ENCODE data around the gene NBDY.
"Not testable (repeated sequence)": the region's sequence is repeated elsewhere in the genome, so short reads cannot be mapped to it uniquely, and the experiment has no call there.

NBDY gene

DNA sequence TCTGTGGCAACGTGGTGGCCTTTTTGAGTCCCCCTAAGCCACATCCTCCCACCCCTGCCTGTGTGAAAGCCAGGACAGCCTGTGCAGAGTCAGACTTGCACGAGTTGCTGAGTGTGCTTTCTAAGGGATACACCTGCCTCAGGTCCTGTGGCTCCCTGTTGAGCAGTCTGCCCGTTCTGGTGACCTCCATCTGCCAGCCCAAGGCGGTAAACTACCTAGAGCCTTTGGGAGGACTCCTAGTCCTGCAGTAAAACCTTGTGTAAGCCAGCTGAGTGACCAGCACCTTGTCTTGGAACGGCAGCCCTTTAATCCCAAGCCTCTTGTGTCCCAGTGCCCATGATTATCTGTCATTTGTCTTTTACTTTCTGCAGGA lies 69.3 kb downstream of the NBDY start:
- in situ Hi-C loops (cut with MboI; ENCODE audit: low sequenced_read_pairs): no loop called here

DNA sequence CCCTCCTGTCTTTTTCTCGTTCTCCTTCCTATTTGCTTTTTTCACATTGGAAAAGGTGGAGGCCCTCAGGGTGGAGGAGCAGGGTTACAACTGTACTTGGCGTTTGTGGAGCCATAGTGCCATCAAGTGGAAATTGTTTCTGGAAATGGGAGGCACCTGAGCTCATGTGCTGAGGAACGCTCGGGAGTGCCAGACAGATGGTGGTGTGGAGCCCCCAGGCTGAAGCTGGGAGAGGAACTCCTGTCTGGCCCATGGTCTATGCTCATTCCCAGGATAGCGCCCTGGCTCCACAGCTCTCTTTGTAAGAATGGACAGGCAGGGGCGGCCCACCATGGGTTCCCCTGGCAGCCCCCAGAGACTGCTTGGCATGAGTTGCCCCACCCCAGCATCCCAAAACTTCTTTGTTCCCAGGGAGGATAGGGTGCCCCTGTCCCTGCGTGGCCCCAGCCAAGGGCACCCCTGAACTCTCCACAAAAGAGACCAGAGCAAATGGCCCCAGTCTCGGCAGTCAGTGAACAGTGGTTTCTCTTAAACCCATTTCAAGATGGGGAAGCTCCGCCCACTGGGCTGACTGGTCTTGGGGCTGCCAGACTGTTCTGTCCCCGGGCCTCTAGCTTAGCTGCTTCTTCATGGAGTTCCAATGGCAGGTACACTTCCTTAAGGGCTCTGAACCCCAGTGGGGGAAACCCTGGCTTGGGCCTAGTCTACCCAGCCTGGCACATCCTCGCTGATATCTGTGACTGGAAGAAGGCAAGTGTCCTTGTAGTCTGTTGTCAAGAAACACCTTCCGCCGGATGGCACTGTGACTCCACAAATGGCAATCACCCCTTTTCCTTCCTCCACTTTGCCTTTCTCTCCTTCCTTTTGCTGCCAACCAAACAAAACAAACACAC lies 70.1 kb downstream of the NBDY start:
- in situ Hi-C loops (cut with MboI; ENCODE audit: low sequenced_read_pairs): no loop called here

DNA sequence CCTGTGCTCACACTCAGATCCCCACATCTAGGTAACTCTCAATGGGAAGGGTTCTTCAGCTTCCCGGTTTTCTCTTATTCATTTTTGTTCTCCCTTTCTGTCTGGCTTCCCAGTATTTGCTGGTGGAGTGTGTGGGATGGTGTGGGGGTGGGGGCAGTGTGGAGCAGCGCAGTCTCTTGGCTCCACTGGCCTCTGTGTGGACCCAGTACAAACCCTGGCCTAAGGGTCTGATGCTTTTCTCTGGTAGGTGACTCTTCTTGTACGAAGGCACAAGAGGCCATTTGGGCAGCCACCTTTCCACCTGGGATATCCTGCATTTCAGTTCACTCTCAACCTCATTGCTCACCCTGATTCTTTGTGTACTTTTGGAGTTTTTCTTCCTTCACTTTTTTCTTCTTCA lies 71.3 kb downstream of the NBDY start:
- in situ Hi-C loops (cut with MboI; ENCODE audit: low sequenced_read_pairs): no loop called here

DNA sequence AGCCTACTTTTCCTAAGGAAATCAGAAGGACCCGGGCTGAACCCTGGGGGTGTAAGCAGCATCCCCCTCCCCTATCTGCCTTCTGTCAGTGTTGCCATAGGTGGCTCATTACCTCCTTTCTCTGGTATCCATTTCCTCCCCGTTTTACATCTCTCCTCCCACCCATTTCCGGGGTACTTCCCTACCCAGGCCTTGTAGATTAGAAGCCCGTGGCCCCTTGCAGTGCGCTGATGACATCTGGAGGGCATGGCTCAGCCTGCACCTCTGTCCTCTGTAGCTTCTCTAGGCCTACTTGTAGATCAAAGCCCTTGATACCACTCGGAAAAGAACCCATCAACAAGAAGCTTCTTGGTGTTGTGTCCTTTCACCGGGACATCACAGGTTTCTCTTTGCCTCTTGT lies 71.8 kb downstream of the NBDY start:
- in situ Hi-C loops (cut with MboI; ENCODE audit: low sequenced_read_pairs): no loop called here

DNA sequence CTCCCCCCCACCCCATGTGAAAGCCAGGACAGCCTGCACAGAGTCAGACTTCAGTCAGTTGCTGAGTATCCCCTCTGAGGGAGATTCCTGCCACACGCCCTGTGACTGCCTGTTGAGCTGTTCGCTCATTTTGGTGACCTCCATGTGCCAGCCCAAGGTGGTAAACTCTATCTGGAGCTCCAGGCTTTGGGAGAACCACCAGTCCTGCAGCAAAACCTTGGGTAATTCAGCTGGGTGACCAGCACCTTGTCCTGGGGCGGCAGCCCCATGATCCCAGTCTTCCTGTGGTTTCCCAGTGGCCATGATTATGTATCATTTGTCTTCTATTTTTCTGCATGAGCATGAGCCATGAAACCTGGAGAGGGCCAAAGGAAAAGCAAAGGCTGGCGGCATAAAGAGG lies 73.4 kb downstream of the NBDY start:
- in situ Hi-C loops (cut with MboI; ENCODE audit: low sequenced_read_pairs): no loop called here

DNA sequence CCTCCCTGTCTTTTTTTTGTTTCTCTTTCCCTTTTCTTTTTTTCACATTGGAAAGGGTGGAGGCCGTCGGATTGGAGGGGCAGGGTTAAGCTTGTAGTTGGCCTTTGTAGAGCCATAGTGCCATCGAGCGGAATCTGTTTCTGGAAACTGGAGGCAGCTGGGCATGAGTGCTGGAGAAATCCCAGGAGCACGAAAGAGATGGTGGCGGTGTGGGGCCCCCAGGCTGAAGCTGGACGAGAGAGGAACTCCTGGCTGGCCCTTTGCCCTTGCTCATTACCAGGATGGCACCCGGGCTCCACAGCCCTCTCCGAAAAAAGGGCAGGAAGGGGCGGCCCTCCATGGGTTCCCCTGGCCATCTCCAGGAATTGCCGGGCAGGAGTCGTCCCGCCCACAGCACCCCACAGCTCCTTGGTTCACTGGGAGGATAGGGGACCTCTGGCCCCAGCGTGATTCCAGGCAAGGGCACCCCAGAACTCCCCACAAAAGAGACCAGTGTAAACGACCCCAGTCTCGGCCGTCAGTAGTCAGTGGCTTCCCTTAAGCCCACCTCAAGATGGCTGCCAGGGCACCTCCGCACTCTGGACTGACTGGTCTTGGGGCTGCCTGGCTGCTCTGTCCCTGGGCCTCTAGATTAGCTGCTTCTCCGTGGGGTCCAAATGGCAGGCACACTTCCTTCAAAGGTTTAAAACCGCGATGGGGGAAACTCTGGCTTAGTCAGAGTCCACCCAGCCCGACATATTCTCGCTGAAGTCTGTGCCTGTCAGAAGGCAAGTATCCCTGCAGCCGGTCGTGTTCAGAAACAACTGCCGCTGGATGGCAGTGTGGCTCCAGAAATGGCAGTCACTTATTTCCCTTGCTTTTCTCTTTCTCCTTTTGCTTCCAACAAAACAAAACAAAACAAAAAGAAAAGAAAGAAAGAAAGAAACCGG lies 74.1 kb downstream of the NBDY start:
- in situ Hi-C loops (cut with MboI; ENCODE audit: low sequenced_read_pairs): no loop called here

DNA sequence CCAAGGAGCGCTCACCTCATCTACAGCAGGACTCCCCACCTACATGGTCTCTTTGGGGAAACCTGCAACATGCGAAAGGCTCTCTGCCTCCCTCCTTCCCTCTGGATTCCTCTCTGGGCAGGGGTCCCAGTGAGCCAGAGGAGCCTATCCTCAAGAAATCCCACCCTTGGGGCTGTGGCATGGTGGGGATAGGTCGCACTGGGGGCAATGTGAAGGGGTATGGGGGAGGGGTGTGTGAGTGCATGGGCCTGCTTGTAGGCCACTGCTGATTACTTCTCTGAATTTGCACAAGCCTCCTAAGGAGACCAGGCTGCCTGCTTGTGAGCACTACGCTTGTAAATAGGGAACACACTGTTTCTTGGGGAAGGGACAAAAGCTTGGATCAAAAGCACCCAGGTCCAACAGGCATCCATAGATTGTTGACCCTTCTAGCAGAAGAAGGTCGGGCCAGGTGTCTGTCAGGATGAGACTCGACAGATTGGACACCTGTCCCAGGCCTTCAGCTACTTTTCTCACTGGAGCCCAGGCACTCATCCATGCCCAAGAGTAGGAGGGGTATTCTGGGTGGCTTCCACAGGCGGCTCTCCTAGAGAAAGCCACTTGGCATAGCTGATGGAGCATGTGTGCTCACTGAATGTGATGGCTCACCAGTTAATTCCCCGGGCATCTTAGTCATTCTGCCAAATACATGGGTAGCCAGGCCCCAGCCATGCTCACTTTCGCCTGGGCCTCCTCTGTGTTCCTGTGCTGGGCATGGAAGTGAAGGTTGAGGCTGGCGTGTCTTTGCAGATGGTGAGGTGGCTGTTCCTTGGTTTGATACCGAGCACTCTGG lies 75.0 kb downstream of the NBDY start:
- in situ Hi-C loops (cut with MboI; ENCODE audit: low sequenced_read_pairs): no loop called here

DNA sequence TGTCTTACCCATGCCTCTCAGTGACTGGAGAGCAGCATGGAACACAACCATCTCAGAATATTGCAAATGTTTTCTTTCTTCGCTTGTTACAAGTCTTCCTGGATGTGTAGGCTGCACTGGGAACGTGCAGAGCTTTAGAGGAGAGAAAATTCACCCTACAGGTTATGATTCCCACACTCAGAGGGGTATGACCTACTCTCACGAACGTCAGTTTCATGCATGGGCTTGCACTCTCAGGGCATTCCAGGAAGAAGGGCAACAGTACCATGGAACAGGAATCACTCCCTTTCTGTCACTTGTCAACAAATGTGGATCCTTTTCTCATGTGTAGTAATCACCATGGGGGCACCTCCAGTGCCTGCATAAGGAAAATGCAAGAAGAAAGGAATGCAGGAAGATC lies 75.8 kb downstream of the NBDY start:
- in situ Hi-C loops (cut with MboI; ENCODE audit: low sequenced_read_pairs): no loop called here

DNA sequence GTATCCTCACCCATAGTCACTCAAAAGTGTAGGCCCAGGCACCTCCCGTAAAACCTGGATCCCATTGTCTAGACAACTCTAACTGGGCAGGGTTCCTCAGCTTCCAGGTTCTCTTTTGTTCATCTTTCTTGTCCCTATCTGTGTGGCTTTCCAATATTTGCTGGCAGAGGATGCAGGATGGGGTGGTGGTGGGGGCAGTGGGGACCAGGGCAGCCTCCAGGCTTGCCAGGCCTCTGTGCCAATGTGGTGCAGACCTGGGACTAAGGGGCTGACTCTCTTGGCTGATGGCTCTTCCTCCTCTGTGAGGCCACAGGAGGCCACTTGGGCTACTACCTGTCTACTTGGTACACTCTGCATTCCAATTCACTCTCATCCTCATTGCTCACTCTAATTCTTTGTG lies 76.4 kb downstream of the NBDY start:
- in situ Hi-C loops (cut with MboI; ENCODE audit: low sequenced_read_pairs): no loop called here

DNA sequence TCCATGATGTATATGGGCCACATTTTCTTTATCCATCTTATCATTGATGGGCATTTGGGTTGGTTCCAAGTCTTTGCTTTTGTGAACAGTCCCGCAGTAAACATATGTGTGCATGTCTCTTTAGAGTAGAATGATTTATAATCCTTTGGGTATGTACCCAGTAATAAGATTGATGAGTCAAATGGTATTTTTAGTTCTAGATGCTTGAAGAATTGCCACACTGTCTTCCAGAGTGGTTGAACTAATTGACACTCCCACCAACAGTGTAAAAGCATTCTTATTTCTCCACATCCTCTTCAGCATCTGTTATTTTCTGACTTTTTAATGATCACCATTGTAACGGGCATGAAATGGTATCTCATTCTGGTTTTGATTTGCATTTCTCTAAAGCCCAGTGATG lies 77.1 kb downstream of the NBDY start:
- in situ Hi-C loops (cut with MboI; ENCODE audit: low sequenced_read_pairs): not testable (repeated sequence)

DNA sequence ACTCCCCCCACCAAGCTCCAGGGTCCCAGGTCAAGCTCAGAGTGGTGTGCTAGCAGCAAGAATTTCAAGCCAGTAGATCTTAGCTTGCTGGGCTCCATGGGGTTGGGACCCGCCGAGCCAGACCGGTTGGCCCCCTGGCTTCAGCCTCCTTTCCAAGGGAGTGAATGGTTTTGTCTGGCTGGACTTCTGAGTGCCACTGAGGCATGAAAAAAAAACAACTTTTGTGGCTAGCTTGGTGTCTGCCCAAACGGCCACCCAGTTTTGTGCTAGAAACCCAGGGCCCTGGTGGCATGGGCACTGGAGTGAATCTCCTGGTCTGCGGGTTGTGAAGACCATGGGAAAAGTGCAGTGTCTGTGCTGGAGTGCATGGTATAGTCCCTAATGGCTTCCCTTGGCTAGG lies 82.6 kb downstream of the NBDY start:
- in situ Hi-C loops (cut with MboI; ENCODE audit: low sequenced_read_pairs): no loop called here

DNA sequence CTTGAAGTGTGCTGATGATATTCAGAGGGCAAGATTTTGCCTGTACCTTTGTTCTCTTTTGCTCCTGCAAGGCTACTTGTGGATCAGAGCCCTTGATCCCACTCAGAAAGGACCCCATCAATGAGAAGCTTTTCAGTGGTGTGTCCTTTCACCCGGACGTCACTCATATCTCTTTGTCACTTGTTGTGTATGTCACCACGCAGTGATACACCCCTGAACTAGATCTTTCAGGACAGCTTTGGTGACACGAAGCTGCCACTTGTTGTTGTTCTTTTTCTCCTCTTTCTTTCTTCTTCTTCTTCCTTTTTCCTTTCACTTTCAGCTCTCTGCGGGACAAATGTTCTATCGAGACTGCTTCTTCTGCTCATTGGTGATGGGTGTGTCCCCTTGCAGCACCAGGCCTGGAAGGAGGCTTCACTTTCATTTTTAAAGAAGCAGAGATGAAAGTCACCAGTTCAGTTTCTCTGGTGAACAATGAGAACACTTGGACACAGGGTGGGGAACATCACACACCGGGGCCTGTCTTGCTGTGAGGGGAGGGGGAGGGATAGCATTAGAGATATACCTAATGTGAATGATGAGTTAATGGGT lies 83.6 kb downstream of the NBDY start:
- in situ Hi-C loops (cut with MboI; ENCODE audit: low sequenced_read_pairs): no loop called here

DNA sequence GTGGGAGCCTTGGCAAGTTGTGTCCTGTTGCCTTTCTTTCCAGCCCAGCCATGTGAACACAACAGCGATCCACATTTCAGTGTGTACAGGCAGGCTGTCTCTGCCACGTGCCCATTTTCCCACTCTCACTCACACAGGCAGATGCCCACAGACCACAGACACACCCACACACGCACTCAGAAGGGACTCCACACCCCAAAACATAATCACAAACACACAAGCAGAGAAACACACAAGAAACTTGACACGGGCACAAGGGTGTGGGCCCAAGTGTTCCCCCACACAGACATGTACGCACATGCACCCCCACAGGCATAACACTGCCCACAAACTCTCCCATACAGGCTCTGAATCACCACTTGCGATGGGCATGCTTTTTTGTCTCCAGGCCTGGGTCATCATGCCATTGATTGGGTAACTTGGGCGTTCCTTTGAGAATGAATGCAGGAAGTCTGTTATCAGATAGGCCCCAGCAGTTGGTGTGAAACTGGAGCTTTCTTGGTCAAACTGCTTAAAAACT lies 84.3 kb downstream of the NBDY start:
- in situ Hi-C loops (cut with MboI; ENCODE audit: low sequenced_read_pairs): no loop called here

DNA sequence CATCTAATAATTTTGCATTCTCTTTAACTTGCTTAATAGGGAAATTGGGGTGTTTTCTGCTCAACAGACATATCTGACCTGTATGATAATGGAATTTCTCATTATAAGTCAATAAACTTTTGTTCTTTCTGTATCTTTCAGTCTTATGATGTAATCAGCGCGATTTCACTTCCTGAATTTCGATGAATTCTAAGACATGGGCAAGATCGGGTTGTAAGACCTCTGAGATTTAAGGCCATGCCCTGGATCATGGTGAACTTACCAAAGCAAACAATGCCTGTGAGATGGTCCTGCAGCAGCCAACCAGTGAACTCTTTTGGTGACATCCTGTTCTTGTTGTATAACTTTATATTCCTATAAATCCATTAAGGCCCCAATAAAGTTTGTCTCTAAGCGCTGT lies 88.1 kb downstream of the NBDY start:
- in situ Hi-C loops (cut with MboI; ENCODE audit: low sequenced_read_pairs): no loop called here

DNA sequence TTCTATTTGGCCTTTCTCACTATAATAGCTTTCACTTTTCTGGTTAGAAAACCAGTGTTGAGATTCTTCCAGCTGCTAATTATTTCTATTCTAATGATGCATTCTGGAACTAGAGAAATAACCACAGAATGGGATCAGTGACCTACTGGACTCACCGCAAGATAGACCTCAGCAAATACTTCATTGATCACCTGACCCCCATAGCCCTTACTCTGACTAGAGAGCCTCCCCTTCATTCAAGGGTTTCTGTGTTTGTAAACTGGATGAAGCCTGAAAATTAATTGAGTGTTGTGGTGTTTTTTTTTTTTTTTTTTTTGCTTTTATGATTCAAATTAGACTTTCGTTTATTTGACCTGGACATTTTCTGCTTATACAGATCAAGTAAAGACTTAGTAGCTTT lies 97.0 kb downstream of the NBDY start:
- in situ Hi-C loops (cut with MboI; ENCODE audit: low sequenced_read_pairs): no loop called here

DNA sequence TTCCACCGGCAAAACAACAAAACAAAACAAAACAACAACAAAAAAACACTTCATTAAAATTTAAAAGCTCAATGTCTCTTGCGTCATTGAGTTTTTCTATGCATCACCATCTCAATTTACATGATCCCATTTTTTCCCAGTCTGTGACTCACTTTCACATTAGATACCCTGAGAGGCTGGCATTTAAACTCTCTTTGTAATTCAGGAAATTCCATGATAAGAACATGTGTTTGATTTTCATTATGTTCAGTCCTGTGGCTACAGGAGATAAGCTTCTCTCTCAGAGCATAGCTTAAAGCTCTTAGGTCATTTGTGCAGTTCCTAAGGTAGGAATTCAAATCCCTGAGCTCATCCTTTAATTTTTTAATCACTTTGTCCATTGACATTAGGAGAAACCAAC lies 104.6 kb downstream of the NBDY start:
- in situ Hi-C loops (cut with MboI; ENCODE audit: low sequenced_read_pairs): no loop called here

DNA sequence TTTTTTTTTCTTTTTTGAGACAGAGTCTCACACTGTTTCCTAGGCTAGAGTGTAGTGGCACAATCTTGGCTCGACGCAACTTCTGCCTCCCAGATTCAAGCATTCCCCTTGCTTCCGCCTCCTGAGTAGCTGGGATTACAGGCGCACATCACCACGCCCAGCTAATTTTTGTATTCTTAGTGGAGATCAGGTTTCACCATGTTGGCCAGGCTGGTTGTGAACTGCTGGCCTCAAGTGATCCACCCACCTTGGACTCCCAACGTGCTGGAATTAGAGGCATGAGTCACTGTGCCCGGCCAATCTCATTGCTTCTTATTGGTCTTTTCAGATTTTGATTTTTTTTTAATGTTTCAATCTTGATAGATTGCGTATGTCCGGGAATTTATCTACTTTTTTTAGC lies 124.4 kb downstream of the NBDY start:
- in situ Hi-C loops (cut with MboI; ENCODE audit: low sequenced_read_pairs): no loop called here

DNA sequence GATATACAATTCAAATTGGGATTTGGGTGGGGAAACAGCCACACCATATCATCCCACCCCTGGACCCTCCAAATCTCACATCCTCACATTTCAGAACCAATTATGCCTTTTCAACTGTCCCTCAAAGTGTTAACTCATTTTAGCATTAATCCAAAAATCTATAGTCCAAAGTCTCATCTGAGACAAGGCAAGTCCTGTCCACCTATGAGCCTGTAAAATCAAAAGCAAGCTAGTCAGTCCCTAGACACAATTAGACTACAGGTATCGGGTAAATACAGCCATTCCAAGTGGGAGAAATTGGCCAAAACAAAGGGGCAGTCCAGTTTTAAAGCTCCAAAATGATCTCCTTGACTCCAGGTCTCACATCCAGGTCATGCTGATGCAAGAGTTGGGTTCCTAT lies 128.0 kb downstream of the NBDY start:
- in situ Hi-C loops (cut with MboI; ENCODE audit: low sequenced_read_pairs): no loop called here

DNA sequence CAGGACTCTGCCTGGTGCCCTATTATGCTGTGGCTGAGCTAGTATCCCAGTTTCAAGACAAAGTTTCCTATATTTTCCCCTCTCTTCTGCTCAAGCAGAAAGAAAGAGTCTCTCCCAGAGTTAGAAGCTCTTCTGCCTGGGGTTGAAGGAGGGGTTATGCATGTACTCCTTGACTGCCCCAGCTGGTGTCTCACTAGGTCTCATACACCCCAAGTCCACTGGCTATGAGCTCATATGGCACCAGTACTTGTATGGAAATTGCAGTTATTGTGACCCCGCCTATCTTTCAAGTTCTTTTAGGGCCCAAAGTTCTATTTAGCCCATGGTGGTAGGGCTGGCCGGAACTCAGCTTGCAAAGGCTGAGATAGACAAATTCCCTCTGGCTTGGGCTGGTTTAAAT lies 131.8 kb downstream of the NBDY start:
- in situ Hi-C loops (cut with MboI; ENCODE audit: low sequenced_read_pairs): no loop called here
